ENCODE results near the gene NTM.

DNA sequence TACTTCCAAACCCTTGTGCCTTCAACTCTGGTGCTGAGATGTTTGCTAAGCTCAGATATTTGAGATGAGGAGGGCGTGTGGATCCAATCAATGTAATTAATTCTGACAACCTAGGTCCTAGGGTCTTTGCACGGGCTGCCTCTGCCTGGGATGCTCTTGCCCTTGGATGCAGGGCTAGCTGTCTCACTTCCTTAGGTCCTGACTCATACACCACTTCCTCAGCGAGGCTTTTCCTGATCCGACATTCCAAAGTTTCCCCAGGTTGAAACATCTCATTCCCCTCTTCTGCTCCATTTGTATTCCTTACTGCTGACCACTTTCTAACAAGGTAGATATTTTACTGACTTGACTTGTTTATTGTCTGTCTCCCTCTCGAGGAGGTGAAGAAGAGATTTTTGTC, 43.0 kb upstream of the NTM start:
- TF ChIP-seq, protein P1, sequence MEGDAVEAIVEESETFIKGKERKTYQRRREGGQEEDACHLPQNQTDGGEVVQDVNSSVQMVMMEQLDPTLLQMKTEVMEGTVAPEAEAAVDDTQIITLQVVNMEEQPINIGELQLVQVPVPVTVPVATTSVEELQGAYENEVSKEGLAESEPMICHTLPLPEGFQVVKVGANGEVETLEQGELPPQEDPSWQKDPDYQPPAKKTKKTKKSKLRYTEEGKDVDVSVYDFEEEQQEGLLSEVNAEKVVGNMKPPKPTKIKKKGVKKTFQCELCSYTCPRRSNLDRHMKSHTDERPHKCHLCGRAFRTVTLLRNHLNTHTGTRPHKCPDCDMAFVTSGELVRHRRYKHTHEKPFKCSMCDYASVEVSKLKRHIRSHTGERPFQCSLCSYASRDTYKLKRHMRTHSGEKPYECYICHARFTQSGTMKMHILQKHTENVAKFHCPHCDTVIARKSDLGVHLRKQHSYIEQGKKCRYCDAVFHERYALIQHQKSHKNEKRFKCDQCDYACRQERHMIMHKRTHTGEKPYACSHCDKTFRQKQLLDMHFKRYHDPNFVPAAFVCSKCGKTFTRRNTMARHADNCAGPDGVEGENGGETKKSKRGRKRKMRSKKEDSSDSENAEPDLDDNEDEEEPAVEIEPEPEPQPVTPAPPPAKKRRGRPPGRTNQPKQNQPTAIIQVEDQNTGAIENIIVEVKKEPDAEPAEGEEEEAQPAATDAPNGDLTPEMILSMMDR (optimal IDR thresholded peaks at IDR 0.05 in 1 of 3, IDR thresholded peaks at IDR 0.05 in 1 of 3, conservative IDR thresholded peaks at IDR 0.05 in 1 of 3; ENCODE audit: extremely low read depth in 1 of 3, insufficient read depth in 2 of 3, low read length in 3 of 3), result no peak
- TF ChIP-seq EZH2 (IDR thresholded peaks at IDR 0.05; ENCODE audit: low read length), result no peak
